ENCODE measurements around the gene NKX2-4. TPM values are rescaled to one million over a fixed set of nuclear protein-coding genes. Genes with fewer than 3 reads are reported as not detected.
"Not testable (repeated sequence)": the region's sequence is repeated elsewhere in the genome, so short reads cannot be mapped to it uniquely, and the experiment has no call there.

Gene NKX2-4
- polyA plus RNA-seq, 1 donor = not detected

- no peak for DNase-seq
These were observed 2.8 kb downstream of the NKX2-4 start for GRCh38 chr20:21394551-21394950.

- DNase-seq = peak; percentile 28
These were observed 3.4 kb downstream of the NKX2-4 start for GRCh38 chr20:21393816-21394519.

GRCh38 chr20:21393166-21393565 lies 4.2 kb downstream of the NKX2-4 start:
- no peak for DNase-seq

- peak; percentile 26 for DNase-seq
These were observed 5.4 kb downstream of the NKX2-4 start for GRCh38 chr20:21391972-21392352.

GRCh38 chr20:21391185-21391971 lies 5.9 kb downstream of the NKX2-4 start:
- DNase-seq = no peak

- no peak for DNase-seq
These were observed 6.6 kb downstream of the NKX2-4 start for GRCh38 chr20:21390768-21391167.

- no peak for DNase-seq
These were observed 8.0 kb downstream of the NKX2-4 start for GRCh38 chr20:21389368-21389767.

GRCh38 chr20:21388566-21388965 lies 8.8 kb downstream of the NKX2-4 start:
- DNase-seq = no peak

- no peak for DNase-seq
These were observed 9.8 kb downstream of the NKX2-4 start for GRCh38 chr20:21387528-21387927.

GRCh38 chr20:21386111-21386510 lies 11.2 kb downstream of the NKX2-4 start:
- DNase-seq = no peak

- DNase-seq = no peak
These were observed 12.9 kb downstream of the NKX2-4 start for GRCh38 chr20:21384308-21384892.

GRCh38 chr20:21381619-21382018 lies 15.7 kb downstream of the NKX2-4 start:
- DNase-seq = no peak

- DNase-seq = no peak
These were observed 16.6 kb downstream of the NKX2-4 start for GRCh38 chr20:21380711-21381110.

GRCh38 chr20:21378259-21378658 lies 19.1 kb downstream of the NKX2-4 start:
- no peak for DNase-seq

GRCh38 chr20:21377701-21378100 lies 19.6 kb downstream of the NKX2-4 start:
- DNase-seq = no peak

- no peak for DNase-seq
These were observed 20.7 kb downstream of the NKX2-4 start for GRCh38 chr20:21376626-21377025.

- no peak for DNase-seq
These were observed 23.9 kb downstream of the NKX2-4 start for GRCh38 chr20:21373436-21373835.

GRCh38 chr20:21372016-21372415 lies 25.3 kb downstream of the NKX2-4 start:
- DNase-seq = no peak

- DNase-seq = no peak
These were observed 26.1 kb downstream of the NKX2-4 start for GRCh38 chr20:21371193-21371592.

- no peak for DNase-seq
These were observed 28.5 kb downstream of the NKX2-4 start for GRCh38 chr20:21368791-21369190.

- not testable (repeated sequence) for DNase-seq
These were observed 31.1 kb downstream of the NKX2-4 start for GRCh38 chr20:21366273-21366672.

- DNase-seq = no peak
These were observed 31.6 kb downstream of the NKX2-4 start for GRCh38 chr20:21365771-21366170.

- DNase-seq = no peak
These were observed 32.9 kb downstream of the NKX2-4 start for GRCh38 chr20:21364413-21364812.

All from left kidney (tissue), 2 donors.